ENCODE data around the gene RNF151. TPM values are rescaled to one million over a fixed set of nuclear protein-coding genes. Genes with fewer than 3 reads are reported as not detected.

The RNF151 gene
- total and polyA plus RNA-seq, 2 of the 13 experiments (the other 11 are each of a cell fraction or from before 2014, with no cell fraction given): not detected

GRCh38 chr16:2003827-2004641, 37.4 kb downstream of the RNF151 start (continued):
- TF ChIP-seq ZNF407 (CRISPR knock-in tag; IDR thresholded peaks at IDR 0.05; ENCODE audit: not compliant biosample characterization): peak; percentile 56
- TF ChIP-seq ZNF33A (CRISPR knock-in tag; IDR thresholded peaks at IDR 0.05; ENCODE audit: borderline replicate concordance): no peak
- TF ChIP-seq, protein P1, sequence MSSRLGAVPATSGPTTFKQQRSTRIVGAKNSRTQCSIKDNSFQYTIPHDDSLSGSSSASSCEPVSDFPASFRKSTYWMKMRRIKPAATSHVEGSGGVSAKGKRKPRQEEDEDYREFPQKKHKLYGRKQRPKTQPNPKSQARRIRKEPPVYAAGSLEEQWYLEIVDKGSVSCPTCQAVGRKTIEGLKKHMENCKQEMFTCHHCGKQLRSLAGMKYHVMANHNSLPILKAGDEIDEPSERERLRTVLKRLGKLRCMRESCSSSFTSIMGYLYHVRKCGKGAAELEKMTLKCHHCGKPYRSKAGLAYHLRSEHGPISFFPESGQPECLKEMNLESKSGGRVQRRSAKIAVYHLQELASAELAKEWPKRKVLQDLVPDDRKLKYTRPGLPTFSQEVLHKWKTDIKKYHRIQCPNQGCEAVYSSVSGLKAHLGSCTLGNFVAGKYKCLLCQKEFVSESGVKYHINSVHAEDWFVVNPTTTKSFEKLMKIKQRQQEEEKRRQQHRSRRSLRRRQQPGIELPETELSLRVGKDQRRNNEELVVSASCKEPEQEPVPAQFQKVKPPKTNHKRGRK (CRISPR knock-in tag; IDR thresholded peaks at IDR 0.05): no peak
- TF ChIP-seq ATF7 (IDR thresholded peaks at IDR 0.05): no peak
- TF ChIP-seq ATF7 (CRISPR knock-in tag; IDR thresholded peaks at IDR 0.05): no peak
- no peak for TF ChIP-seq POLR2AphosphoS2 (IDR thresholded peaks at IDR 0.05; ENCODE audit: low read depth, low read length)
- no peak for TF ChIP-seq CSRNP2 (CRISPR knock-in tag; conservative IDR thresholded peaks at IDR 0.05; ENCODE audit: low read depth)
- no peak for TF ChIP-seq TCF7L2 (IDR thresholded peaks at IDR 0.05; ENCODE audit: low read depth, low read length)
- no peak for TF ChIP-seq ZNF776 (CRISPR knock-in tag; IDR thresholded peaks at IDR 0.05)
- TF ChIP-seq USF2 (IDR thresholded peaks at IDR 0.05; ENCODE audit: low read depth, low read length): no peak
- no peak for TF ChIP-seq USF2 (CRISPR knock-in tag; IDR thresholded peaks at IDR 0.05; ENCODE audit: borderline replicate concordance)
- TF ChIP-seq ZNF747 (CRISPR knock-in tag; IDR thresholded peaks at IDR 0.05; ENCODE audit: borderline replicate concordance): peak; percentile 54; the same call in 1 of the 2 replicates
- TF ChIP-seq PHF21A (CRISPR knock-in tag; IDR thresholded peaks at IDR 0.05): no peak
- TF ChIP-seq POLR2AphosphoS5 (IDR thresholded peaks at IDR 0.05; ENCODE audit: low read depth, low read length): no peak
- TF ChIP-seq ZNF121 (CRISPR knock-in tag; IDR thresholded peaks at IDR 0.05): no peak
- TF ChIP-seq GTF3A (CRISPR knock-in tag; conservative IDR thresholded peaks at IDR 0.05): no peak

Measured in HepG2 (cell line).